ENCODE measurements around the gene KIF3B.
"Not testable (repeated sequence)": the region's sequence is repeated elsewhere in the genome, so short reads cannot be mapped to it uniquely, and the experiment has no call there.

The KIF3B gene

GRCh38 chr20:32333181-32333987 is 55.9 kb downstream of the KIF3B start:
- DNase-seq: no peak

GRCh38 chr20:32333988-32334885 is 56.8 kb downstream of the KIF3B start:
- no peak for DNase-seq

- DNase-seq: peak in 1 of 2 experiments; percentile 44
Observed at GRCh38 chr20:32336918-32337347, 59.5 kb downstream of the KIF3B start.

GRCh38 chr20:32337937-32338661 is 60.6 kb downstream of the KIF3B start:
- DNase-seq: no peak

- DNase-seq: no peak
Observed at GRCh38 chr20:32338665-32339064, 61.2 kb downstream of the KIF3B start.

GRCh38 chr20:32339116-32339515 is 61.7 kb downstream of the KIF3B start:
- no peak for DNase-seq

GRCh38 chr20:32341053-32341452 is 63.6 kb downstream of the KIF3B start:
- DNase-seq: not testable (repeated sequence)

- DNase-seq: no peak
Observed at GRCh38 chr20:32343439-32343838, 66.0 kb downstream of the KIF3B start.

- DNase-seq: no peak
Observed at GRCh38 chr20:32344835-32345506, 67.5 kb downstream of the KIF3B start.

GRCh38 chr20:32348207-32348606 is 70.8 kb downstream of the KIF3B start:
- no peak for DNase-seq

- DNase-seq: no peak
Observed at GRCh38 chr20:32350421-32350820, 73.0 kb downstream of the KIF3B start.

GRCh38 chr20:32352121-32352720 is 74.8 kb downstream of the KIF3B start:
- DNase-seq: no peak

GRCh38 chr20:32353848-32354496 is 76.5 kb downstream of the KIF3B start:
- no peak for DNase-seq

GRCh38 chr20:32354592-32355416 is 77.4 kb downstream of the KIF3B start:
- DNase-seq: no peak

- DNase-seq: no peak
Observed at GRCh38 chr20:32355417-32355841, 78.0 kb downstream of the KIF3B start.

GRCh38 chr20:32355907-32356621 is 78.6 kb downstream of the KIF3B start:
- peak in 1 of 2 experiments; percentile 47 for DNase-seq

GRCh38 chr20:32356622-32357374 is 79.3 kb downstream of the KIF3B start:
- DNase-seq: no peak

GRCh38 chr20:32357375-32357868 is 80.0 kb downstream of the KIF3B start:
- no peak for DNase-seq

All from NCI-H446 (cell line).